ENCODE results near the gene SLC2A4.
"Not testable (repeated sequence)": the region's sequence is repeated elsewhere in the genome, so short reads cannot be mapped to it uniquely, and the experiment has no call there.

SLC2A4 gene

GRCh38 chr17:7327056-7327455 lies 45.5 kb downstream of the SLC2A4 start:
- DNase-seq = no peak

GRCh38 chr17:7327501-7327900 lies 46.0 kb downstream of the SLC2A4 start:
- DNase-seq = no peak

DNA sequence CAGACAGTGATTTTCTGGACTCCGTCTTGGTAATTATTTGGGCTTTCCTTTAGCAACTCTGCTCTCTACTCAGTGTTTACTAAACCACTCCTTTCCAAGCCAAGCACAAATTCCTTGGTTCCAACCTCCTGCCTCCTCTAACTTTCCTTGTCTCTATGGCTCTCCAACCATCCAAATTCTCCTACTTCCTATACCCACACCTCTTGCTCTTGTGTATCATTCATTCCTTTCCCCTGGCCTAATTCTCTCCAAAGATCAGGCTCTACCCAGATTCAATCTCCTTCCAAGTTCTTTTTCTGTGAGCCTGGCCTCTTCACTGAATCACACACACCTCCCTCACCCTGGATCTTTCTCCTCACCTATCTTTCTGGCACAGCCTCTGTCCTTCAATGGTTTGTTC lies 46.5 kb downstream of the SLC2A4 start:
- no peak for DNase-seq

- DNase-seq = no peak
Measured at GRCh38 chr17:7328840-7329373, 47.4 kb downstream of the SLC2A4 start, which contains the start of gene NEURL4. Gene NEURL4, minus strand, starts transcription at chr17:7329335. Its CDS starts 23 bp downstream, at chr17:7329312.

DNA sequence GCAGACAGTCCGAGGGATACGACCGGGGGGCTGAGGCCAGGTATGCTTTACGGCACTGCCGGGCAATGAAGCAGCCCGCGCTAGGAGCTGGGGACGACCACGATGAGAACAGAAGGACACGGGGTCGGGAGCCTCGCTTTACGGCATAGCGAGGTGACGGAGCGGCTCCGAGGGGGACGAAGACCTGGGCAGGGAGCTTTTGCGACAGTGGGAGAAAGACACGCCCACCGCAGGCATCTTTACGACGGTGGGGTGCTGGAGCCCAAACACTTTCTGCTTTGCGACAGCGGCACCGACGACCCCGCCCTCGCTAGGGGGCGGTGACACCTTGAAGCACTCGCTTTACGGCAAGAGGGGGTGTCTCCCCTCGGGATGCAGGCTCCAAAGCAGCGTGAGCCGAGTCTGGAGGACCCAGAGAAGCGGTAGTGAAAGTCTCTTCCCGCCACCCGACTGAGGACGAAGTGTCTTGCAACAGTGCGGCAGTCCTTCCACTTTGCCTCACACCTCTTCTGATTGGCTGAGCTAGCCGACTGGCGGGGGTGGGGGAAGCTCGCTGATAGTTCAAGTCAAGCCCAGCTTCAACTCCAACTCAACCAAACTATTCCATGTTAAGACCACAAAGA lies 48.0 kb downstream of the SLC2A4 start:
- DNase-seq = peak; percentile 95

DNA sequence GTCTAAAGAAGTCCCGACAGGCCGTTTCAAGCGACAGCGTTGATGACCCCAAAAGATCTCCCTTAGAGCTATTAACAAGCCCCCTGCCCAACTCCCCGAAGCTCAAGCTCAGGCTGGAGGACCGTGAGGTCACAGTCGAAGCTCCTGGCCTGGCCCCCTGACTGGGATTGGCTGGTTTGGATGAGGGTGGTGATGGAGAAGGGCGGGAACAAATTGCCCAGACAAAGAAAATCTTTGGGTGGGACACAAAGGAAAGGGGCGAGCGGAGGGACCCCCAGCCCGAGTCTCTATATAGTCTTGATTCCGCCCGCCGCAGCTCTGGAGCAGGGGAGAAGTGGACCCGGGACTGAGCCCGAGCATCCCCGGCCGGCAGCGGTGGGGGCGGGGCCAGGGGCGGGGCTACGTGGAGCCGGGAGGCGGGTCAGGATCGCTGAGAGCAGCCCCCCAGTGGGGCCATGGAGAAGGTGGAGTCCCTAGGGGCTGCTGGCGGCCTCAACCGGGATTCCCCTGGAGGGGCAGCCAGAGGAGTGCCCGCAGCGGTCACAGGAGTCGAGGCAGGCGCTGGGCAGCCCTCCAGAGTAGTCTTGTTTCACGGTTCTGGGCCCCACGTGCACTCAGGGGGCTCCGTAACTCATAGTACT lies 48.6 kb downstream of the SLC2A4 start:
- DNase-seq = peak; percentile 63

- DNase-seq = no peak
Measured at GRCh38 chr17:7330638-7331015, 49.1 kb downstream of the SLC2A4 start.

DNA sequence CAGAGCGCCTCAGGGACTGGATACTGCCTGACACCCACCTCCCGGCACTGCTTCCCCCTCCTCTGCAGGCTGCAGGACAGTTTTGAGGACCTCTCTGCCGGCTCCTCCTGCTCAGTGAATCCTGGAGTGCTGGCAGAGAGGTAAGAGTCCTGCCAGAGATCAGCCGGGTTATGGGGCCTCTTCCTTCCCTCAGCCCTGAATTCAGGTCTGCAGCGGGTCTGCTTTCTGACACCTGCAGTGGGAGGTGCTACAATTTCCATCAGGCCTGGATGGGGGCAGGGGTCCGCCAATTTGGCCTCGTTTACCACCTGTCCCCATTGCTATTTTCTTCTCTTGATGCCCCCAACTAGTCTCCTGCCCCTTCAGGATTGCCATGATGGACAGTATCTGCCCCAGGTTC lies 50.6 kb downstream of the SLC2A4 start:
- no peak for DNase-seq

GRCh38 chr17:7332600-7333069 lies 51.1 kb downstream of the SLC2A4 start:
- not testable (repeated sequence) for DNase-seq

- DNase-seq = no peak
Measured at GRCh38 chr17:7334938-7335538, 53.5 kb downstream of the SLC2A4 start.

- not testable (repeated sequence) for DNase-seq
Measured at GRCh38 chr17:7335765-7336164, 54.2 kb downstream of the SLC2A4 start.

DNA sequence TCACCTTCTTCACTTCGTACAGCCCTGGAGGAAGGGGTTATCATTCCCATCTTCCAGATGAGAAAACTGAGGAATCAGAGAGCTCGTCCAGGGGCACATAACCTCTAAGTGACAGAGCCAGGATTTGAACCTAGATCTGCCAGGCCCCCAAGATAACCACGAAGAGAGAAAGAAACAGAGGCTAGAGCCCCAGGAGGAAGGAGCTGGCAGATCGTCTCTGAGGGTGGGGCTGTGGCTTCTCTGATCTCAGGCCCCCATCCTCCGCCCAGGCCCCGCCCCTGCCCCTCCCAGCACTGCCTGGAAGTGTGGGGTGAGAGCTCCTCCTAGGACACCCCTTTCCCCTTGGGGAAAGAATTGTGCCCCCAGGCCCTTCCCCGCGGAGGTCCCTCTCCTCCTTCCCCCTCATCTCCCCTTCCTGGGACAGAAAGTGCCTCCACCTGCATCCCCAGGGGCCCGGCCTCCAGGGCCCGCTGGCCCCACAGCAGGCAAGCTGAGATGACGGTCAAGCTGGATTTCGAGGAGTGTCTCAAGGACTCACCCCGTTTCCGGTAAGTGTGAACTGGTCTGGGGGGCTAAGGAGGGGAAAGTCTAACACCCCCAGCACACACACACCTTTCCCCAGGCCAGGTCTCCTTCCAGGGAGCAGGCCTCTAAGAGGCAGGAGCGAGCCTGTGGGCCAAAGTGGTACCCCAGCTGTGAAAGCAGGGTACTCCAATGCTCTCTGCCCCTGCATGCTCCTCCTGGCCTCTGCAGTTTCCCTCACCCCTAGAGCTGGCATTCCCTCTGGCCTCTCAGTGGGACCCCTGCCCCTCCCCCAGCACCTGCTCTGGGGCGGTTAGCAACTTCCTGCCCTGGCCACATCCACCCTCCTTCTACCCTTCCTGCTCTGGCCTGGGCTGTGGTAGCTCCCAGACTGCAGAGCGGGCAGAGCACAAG lies 55.0 kb downstream of the SLC2A4 start, which contains the start of gene ACAP1:
Gene ACAP1, plus strand, starts transcription at position 290 of the 936 bp plus-strand sequence. Its CDS starts 206 bp downstream, at position 496.
- DNase-seq = no peak

DNA sequence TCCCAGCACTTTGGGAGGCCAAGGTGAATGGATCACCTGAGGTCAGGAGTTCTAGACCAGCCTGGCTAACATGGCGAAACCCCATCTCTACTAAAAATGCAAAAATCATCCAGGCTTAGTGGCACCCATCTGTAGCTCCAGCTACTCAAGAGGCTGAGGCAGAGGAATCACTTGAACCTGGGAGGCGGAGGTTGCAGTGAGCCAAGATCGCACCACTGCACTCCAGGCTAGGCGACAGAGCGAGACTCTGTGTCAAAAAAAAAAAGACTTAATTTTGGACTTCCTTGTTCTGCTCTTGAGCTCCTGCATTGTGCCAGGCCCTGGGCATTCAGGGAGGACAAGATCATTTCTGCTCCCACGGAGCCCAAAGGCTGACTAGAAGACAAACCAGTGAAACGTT lies 56.1 kb downstream of the SLC2A4 start:
- not testable (repeated sequence) for DNase-seq
